ENCODE results near the gene HAPSTR1. TPM values are rescaled to one million over a fixed set of nuclear protein-coding genes. Genes with fewer than 3 reads are reported as not detected.

Gene HAPSTR1
- total RNA-seq, 1 experiment from 2014 or later, result 85.2 TPM

DNA sequence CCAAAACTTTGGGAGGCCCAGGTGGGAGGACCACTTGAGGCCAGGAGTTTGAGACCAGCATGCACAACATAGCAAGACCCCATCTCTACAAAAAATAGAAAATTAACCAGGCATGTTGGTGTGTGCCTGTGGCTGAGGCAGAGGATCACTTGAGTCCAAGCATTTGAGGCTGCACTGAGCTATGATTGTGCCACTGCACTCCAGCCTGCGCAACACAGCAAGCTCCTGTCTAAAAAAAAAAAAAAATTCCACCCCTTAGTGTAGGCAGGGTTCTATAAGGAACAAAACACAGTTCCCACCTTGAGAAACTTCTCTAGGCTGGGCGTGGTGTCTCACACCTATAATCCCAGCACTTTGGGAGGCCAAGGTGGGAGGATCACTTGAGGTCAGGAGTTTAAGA lies 36.3 kb upstream of the HAPSTR1 start:
- H4K20me1 ChIP-seq (ENCODE audit: control insufficient read depth, insufficient read depth, insufficient read length), result no peaks in the 10 kb centered on the region
- no peak overlapping the region for H3K4ac ChIP-seq (ENCODE audit: low read depth, low read length)
- H3K18ac ChIP-seq (ENCODE audit: insufficient read length, low read depth, low read length), result no peak overlapping the region
- H3K4me2 ChIP-seq (ENCODE audit: insufficient read depth, insufficient read length, low read length), result no peak overlapping the region
- H3K14ac ChIP-seq (ENCODE audit: insufficient read depth, low read length), result no peak overlapping the region
- H2BK20ac ChIP-seq (ENCODE audit: low read depth, low read length, poor library complexity, severe bottlenecking), result no peak overlapping the region
- H4K91ac ChIP-seq (ENCODE audit: insufficient read length, low read depth, low read length), result no peak overlapping the region
- WGBS (ENCODE audit: extremely low coverage, insufficient read length, low lambda C conversion rate), result no CpG with 5 or more reads among the region's 2 CpGs
- H3K56ac ChIP-seq (ENCODE audit: insufficient read length, low read depth, low read length), result no peak overlapping the region
- no peaks in the 10 kb centered on the region for H3K23me2 ChIP-seq (ENCODE audit: insufficient read length, low read depth, low read length, poor library complexity, severe bottlenecking)
- H3K4me3 Mint-ChIP-seq, result no peak overlapping the region
- no peak overlapping the region for H3K23ac ChIP-seq (ENCODE audit: insufficient read length, low read depth, low read length)
- no peak overlapping the region for H2BK12ac ChIP-seq (ENCODE audit: insufficient read length, low read depth, low read length)
- no peak overlapping the region for H3K27ac ChIP-seq (ENCODE audit: insufficient read length, low read depth, low read length)
- no peaks in the 10 kb centered on the region for H3K4me1 ChIP-seq (ENCODE audit: insufficient read depth, low read length)
- no peaks in the 10 kb centered on the region for H3K36me3 Mint-ChIP-seq (ENCODE audit: insufficient read depth in 1 of 3, low read depth in 3 of 3)
- no peaks in the 10 kb centered on the region for H3K9me3 Mint-ChIP-seq
- H2BK5ac ChIP-seq (ENCODE audit: insufficient read length, low read length), result no peak overlapping the region
- H3K79me2 ChIP-seq (ENCODE audit: insufficient read depth, low read length), result no peaks in the 10 kb centered on the region
- H3T11ph ChIP-seq (ENCODE audit: low read length), result no peak overlapping the region
- H3K27ac Mint-ChIP-seq, result no peak overlapping the region
- H3K9me3 ChIP-seq (ENCODE audit: control insufficient read depth, low read depth, low read length), result no peaks in the 10 kb centered on the region
- no peak overlapping the region for H2BK120ac ChIP-seq (ENCODE audit: low read depth, low read length, poor library complexity, severe bottlenecking)
- peaks cover 2 to 10% of the 10 kb centered on the region in 2 experiments for H3K4me1 Mint-ChIP-seq
- no peaks in the 10 kb centered on the region for H3K27me3 ChIP-seq (ENCODE audit: insufficient read depth, low read length)
- H3K9ac ChIP-seq (ENCODE audit: extremely low read depth, insufficient read length, low read length), result no peak overlapping the region
- no peak for DNase-seq
- no peak overlapping the region for H4K5ac ChIP-seq (ENCODE audit: insufficient read length, low read depth, low read length)
- H2BK15ac ChIP-seq (ENCODE audit: low read depth, low read length), result no peak overlapping the region
- H2AFZ ChIP-seq (ENCODE audit: low read length), result no peak overlapping the region
- H3K27me3 Mint-ChIP-seq (ENCODE audit: low read depth), result peaks cover 2% of the 10 kb centered on the region
- H2AK5ac ChIP-seq (ENCODE audit: insufficient read length, low read length), result no peak overlapping the region
- H3K79me1 ChIP-seq (ENCODE audit: insufficient read depth, low read depth, low read length, poor library complexity, severe bottlenecking), result no peaks in the 10 kb centered on the region
- H4K8ac ChIP-seq (replicated peaks; ENCODE audit: insufficient read length, low read depth, low read length), result no peak overlapping the region
- TF ChIP-seq, protein P1, sequence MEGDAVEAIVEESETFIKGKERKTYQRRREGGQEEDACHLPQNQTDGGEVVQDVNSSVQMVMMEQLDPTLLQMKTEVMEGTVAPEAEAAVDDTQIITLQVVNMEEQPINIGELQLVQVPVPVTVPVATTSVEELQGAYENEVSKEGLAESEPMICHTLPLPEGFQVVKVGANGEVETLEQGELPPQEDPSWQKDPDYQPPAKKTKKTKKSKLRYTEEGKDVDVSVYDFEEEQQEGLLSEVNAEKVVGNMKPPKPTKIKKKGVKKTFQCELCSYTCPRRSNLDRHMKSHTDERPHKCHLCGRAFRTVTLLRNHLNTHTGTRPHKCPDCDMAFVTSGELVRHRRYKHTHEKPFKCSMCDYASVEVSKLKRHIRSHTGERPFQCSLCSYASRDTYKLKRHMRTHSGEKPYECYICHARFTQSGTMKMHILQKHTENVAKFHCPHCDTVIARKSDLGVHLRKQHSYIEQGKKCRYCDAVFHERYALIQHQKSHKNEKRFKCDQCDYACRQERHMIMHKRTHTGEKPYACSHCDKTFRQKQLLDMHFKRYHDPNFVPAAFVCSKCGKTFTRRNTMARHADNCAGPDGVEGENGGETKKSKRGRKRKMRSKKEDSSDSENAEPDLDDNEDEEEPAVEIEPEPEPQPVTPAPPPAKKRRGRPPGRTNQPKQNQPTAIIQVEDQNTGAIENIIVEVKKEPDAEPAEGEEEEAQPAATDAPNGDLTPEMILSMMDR (conservative IDR thresholded peaks at IDR 0.05), result no peak

Measured in H9 (cell line).